NCI-H510A (cell line): ENCODE data around the gene DOLK.
"Not testable (repeated sequence)": the region's sequence is repeated elsewhere in the genome, so short reads cannot be mapped to it uniquely, and the experiment has no call there.

Experiments used
- DNase-seq: peaks from one replicate; lab custom pipeline; 2025; lab: John Stamatoyannopoulos, UW

DOLK gene

DNA sequence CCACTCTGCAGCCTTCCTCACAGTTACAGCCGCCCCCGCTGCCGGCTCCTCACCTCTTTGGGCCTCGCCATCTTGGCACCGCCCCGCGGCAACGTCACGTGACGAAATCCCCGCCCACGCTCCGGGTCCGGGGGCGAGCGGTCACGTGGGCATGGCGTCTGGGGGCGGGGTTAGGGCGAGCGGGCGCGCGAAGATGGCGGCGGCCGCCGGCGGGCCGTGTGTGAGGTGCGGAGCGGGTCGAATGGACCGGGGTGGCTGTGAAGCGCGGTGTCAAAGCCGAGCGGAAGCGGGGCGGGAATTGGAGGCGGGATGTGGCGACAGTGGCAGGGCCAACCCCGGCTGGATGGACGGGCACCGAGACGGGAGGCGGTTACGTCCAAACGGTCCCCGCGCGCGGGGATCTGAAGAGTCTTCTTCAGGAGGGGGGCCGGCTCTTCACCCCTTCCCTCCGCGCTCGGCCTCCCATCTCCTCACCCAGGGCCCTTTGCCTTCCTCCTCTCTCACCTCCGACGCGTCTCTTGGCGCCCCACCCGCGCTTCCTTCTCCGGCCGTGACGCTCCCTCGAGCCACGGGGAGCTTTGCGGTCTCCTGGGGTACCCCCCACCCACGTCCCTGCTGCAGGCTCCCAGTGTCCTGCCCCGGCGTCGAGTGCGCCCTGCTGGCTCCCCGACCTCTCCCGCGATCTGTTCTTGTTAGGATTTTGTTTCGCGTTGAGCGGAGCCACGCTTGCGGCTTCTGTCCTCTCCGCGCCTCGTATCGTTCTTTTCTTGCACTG, at the start of gene DOLK, which contains the start of gene NUP188:
DOLK (minus strand) TSS at position 77 of the 775 bp plus-strand sequence. CDS start 300 bp downstream, outside the sequence.
NUP188 (plus strand) TSS at position 173 of the 775 bp plus-strand sequence; CDS start at position 194, 21 bp downstream.
- peak; percentile 84 for DNase-seq

DNA sequence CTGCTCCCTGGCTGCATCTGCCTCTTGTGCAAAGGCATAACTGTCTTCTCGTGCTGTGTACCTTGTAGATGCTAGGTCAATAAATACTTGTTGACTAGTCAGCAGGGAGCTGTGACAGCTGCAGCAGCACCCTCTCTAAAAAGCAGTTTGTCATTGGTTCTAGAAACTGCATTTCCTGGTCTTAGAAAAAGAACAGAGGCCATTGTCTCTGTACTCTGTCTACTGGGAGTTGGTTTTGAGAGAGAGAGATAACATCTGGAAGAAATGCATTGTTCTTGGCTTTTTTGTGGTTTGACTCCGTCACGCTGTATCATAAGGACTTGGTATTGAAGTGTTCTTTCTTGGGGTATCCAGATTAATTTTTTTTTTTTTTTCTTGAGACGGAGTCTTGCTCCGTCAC, 48.4 kb upstream of the DOLK start:
- DNase-seq = no peak

DNA sequence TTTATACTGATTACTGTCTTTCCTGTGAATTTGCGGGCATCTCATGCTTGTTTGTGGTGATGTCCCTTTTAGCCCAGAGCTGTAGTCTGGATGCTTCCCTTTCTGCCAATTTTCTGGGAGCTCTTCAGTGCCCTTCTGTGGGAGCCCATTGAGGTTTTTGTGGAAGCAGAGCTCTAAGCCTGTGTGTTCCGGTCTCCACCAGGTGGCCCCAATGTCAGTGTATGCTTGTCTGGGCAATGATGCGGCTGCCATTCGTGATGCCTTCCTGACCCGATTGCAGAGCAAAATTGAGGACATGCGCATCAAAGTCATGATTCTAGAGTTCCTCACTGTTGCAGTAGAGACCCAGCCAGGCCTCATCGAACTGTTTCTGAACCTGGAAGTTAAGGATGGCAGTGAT, 45.6 kb upstream of the DOLK start:
- DNase-seq = no peak

DNA sequence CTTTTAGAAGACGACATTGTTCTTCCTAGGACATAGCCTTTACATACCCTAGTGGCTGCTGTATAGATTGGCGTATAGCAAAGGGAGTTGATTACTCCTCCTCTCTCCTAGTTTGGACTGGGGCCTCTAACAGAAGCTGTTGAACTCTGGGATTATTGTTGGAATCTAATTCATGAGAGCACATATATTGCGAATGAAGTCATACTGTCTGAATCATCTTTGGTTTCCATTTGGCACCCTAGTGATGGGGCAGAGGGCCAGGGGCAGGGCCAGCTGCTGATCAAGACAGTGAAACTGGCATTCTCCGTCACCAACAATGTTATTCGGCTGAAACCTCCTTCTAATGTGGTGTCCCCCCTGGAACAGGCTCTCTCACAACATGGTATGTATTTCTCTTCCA, 40.4 kb upstream of the DOLK start:
- DNase-seq = no peak

DNA sequence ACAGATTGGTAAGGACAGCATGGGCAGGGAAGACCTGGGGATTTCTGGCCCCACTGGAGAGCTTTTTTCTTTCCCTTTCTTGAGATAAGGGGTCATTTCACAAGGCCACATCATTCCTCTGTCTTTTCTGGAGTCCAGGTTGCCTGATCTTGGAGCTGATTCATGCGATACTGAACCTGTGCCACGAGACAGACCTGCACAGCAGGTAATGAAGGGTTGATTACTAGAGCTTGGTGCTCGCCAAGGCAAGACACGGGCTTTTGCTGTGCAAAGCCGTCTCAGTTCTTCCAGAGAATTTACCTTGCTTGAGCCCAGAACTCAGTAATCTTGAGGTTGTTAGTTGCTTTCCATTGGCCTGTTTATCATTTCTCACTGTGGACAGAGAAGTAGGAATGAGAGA, 39.3 kb upstream of the DOLK start:
- no peak for DNase-seq

DNA sequence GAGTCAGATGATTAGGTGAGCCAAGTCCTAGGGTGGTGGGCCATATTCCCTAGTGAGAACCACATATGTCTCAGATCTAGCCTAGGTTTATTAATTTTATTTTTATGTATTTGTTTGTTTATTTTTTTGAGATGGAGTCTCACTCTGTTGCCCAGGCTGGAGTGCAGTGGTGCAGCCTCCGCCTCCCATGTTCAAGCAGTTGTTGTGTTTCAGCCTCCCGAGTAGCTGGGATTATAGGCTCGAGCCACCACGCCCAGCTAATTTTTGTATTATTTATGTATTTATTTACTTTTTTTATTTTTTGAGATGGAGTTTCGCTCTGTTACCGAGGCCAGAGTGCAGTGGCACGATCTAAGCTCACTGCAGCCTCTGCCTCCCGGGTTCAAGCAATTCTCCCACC, 36.1 kb upstream of the DOLK start:
- DNase-seq = no peak

DNA sequence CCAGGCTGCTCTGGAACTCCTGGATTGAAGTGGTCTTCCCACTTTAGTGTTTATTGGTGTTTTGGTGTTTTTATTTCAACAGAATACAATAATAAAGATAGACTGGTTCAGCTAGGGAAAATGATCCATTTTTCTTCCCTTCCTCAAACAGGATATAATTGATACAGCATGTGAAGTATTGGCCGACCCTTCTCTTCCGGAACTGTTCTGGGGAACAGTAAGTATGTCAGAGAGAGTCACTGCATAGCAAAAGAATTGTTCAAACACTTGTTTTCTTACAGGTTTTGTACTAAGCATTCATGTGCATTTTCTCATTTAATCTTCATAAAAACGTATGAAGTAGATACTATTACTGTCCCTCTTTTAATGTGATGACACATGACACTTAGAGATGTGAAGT, 31.7 kb upstream of the DOLK start:
- no peak for DNase-seq

DNA sequence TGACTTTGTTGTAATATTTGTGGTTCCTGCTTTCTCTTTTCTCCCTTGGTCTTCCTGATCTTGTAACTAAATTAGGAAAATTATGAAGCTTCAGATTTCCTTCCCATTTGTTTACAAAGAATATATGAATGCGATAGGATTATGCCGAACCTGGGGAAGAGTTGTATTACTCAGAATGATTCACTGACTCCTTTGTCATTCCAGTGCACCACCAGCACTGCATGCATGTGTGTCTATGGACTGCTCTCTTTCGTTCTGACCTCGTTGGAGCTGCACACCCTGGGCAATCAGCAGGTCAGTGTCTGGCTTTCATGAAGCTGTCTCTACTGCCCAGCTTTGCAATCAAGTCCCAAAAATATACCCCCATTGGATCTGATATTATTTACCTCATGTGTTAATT, 25.6 kb upstream of the DOLK start:
- DNase-seq = no peak

DNA sequence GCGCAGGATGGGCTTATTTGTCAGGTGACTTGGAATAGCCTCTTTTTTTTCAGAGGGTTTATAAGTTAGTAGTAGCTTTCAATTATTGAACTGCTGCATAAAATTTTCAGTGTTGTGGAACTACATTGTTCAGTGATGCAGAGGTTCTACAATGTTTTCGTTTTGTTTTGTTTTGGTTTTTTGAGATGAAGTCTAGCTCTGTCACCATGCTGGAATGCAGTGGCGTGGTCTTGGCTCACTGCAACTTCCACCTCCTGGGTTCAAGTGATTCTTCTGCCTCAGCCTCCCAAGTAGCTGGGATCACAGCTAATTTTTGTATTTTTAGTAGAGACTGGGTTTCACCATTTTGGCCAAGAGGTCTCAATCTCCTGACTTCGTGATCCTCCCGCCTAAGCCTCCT, 22.1 kb upstream of the DOLK start:
- no peak for DNase-seq

DNA sequence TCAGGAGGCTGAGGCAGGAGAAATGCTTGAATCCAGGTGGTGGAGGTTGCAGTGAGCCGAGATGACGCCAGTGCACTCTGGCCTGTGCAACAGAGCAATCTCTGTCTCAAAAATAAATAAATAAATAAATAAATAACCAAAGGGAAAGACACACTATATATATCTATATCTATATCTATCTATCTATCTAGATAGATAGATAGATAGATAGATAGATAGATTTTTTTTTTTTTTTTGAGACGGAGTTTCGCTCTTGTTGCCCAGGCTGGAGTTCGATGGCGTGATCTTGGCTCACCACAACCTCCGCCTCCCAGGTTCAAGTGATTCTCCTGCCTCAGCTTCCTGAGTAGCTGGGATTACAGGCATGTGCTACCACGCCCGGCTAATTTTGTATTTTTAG, 14.0 kb upstream of the DOLK start:
- DNase-seq = not testable (repeated sequence)

DNA sequence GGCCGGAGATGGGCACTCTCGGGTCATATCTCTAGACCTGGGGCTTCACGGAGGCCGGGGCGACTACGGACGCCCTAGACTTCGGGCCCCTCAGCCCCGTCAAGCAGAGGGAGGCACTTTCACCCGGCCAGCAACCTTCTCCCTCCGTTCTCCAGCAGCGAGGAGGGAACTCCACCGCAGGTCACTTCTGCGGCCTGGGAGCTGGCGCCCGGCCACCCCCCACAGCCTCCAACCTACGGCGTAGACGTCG, 201 bp downstream of the DOLK start:
- DNase-seq = no peak

DNA sequence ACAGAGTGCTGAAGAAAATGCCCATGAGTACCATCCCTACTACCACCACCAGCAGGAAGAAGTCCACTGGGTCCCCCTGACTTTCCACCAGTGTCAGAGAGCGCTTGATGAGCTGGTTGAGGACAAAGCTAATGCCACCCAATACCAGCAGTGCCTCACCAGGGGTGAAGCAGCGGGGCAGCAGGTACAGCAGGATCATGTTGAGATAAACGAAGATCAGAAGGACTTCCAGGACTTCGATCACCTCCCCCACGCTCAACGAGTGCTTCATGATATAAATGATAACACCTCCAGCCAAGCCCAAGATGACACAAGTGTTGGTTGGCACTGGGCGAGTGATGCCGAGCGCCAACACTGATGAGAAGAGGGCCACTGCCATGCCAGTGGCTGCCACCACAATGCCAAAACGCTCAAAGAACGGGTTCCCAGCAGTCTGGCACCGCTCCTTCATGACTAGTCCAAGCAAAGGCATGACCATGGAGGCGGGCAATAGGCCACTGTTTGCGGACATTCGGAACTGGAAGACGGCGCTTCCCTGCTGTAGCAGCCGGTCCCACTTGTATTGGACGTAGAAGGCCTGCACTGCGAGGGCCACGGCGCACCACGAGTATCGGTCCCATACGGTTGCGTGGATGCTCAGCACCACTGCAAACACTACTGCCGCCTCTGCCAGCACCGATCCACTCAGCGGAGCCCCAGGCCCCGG, 679 bp downstream of the DOLK start:
- DNase-seq = no peak

DNA sequence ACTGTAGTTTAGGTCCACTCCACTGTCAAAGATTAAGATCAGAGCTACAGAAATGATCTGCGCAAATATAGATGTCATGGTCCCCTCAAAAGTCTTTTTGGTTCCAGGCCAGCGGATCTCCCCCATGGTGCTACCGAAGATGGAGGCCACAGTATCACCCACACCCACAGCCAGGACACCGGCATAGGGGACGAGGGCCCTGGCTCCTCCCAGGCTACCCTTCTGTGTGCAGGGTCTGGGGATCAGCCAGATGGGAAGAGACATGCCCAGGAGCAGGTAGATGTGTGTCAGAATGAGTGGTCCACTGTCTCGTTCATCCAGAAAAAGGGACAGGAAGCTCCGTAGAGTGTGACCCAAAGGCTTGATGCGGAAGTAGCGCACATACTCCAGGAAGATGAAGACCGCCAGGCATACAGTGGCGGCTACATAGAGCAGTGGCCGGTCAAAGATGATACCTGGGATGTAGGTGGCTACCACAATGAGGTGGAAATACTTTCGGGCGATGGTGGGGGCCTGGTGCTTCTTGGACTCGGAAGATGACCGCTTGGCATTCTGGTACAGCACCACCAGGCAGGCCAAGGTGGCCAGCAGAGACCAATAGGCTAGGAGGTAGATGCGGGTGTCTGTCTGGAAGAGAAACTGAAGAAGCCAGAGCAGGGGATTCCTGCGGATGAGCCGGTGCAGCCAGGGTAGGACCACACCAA, 1.5 kb downstream of the DOLK start:
- DNase-seq = no peak

DNA sequence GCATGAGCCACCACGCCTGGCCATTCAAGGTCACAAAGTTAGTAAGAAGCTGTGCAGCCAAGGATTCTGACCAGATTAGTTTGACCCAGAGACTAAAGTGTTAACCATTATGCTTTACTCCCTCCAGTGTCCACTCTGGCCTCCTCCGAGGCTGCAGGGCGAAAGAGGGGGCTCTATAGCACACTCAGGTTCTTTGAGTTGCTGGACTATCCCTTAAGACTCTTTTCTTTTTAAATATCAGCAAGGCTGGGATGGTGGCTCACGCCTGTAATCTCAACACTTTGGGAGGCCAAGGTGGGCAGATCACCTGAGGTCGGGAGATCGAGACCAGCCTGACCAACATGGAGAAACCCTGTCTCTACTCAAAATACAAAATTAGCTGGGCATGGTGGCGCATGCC, 2.4 kb downstream of the DOLK start:
- DNase-seq = not testable (repeated sequence)

DNA sequence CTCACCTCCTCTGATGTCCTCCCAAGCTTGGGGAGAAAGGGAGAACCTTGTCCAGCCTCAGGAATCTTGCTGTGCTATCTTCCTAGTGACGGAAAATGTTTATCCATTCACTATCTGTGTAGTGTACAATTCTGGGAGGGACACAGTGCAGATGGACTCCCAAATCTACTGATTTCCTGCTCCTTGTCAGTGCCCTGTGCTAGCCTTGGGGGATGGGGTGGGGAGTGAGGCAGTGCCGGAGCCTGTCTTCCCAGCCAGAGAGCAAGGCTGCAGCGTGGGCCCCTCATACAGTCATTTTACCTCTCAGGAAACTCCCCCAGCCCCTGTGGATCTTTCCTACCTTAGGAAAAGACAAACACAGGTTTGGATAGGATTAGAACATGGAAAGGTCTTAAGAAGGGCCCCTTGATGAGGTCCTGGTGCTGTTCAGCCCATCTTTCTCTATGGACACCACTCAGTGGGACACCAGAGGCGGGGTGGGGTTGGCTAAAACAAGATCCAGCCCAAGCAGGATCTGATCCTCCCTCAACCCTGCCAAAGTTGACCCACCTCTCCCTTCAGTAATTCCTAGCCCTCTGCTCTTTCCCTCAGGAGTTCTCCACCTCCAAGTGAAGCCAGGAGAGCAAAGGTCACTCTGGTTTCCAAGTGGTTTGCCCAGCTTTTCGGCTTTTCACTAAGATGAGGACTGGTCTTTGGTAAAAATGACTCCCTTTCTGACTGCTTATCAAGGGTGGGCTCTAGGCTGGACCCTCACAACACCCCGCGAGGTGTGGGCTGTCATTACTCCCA, 3.4 kb downstream of the DOLK start:
- DNase-seq = no peak

DNA sequence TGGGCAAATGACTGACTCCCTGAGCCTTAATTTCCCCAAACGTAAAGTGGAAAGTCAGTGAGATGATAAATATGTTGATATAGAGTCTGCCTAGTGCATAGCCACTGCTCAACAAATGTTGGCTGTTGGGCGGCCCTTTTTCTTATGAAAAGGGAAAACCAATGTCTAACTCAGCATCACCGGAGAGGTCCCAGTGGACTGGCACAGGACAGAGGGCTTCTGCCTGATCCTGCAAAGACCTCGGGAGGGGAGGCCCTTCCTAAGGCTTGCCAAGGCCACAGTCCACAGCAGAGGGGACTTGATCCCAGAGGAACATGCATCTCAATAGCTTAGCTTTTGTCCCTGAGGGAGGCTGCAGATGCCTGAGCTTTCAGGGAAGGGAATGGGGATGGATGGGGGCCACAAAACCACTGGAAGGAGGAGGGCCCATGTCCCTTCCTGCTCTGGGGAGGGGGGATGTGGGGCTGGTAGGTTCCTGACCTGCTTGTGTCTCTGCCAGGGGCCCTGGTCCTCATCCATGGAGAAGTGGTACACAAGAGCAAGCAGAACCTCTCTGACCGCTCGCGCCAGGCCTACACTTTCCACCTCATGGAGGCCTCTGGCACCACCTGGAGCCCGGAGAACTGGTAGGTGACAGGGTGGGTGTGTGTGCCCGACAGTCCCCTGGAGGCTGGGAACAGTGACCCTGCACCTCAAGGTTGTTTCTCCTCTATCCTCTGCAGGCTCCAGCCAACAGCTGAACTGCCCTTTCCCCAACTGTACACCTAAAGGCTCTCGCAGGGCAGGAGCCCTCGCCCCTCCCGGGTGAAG, 6.3 kb downstream of the DOLK start:
- DNase-seq = no peak

DNA sequence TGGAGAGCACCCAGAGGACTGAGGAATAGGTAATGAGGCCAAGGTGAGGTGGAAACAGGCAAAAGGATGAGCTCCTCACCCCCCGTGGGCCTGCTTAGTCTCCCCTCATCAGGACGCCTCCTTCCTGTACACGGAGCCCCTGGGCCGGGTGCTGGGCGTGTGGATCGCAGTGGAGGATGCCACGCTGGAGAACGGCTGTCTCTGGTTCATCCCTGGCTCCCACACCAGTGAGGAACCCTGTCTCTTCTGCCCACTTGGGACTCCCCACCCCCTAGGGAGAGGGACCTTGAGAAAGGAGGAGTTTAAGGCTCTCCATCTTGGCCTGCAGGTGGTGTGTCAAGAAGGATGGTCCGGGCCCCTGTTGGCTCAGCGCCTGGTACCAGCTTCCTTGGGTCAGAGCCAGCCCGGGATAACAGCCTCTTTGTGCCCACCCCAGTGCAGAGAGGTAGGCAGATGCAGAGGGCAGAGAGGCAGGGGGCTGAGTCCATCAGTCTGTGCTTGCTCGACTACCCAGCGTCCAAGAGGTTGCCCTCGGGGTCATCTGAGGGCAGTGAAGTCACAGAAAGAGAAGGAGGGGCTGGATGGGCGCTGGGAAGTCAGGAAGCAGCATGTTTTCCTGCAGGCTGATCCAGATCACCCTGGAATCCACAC, 7.0 kb downstream of the DOLK start:
- no peak for DNase-seq

DNA sequence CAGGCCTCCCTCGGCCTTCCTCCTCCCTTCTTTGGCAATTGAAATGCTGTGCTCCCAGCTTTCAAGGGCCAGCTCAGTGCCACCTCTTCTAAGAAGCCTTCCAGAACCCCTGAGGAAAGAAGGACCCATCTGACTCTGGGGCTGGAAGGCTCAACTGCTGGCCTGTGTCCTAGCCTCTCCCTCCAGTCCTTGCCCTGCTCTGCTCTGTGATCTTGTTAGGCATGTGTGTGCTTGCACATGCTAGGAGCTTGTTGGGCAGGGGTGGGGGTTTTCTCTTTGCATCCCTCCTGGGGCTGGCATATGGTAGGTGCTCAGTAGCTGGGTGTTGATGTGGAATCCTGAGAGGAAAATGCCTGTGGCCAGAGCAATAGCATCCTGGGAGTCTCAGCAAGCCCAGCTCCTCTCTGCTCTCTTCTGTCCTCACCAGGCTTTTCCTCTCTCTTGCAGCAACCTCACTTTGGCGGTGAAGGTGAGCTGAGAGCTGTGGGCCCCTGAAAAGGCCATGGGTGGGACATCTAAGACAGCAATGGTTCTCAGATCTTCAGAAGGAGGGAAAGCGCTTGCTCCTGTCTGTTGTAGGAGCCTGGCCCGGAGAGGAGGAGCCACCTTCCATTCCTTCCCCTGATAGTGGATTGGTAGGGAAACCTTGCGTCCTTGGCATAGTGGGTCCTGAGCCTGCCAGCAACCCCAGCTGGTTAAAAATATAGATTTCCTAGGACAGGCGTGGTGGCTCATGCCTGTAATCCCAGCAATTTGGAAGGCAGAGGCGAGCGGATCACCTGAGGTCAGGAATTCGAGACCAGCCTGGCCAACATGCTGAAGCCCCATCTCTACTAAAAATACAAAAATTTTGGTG, 9.9 kb downstream of the DOLK start:
- DNase-seq = no peak

DNA sequence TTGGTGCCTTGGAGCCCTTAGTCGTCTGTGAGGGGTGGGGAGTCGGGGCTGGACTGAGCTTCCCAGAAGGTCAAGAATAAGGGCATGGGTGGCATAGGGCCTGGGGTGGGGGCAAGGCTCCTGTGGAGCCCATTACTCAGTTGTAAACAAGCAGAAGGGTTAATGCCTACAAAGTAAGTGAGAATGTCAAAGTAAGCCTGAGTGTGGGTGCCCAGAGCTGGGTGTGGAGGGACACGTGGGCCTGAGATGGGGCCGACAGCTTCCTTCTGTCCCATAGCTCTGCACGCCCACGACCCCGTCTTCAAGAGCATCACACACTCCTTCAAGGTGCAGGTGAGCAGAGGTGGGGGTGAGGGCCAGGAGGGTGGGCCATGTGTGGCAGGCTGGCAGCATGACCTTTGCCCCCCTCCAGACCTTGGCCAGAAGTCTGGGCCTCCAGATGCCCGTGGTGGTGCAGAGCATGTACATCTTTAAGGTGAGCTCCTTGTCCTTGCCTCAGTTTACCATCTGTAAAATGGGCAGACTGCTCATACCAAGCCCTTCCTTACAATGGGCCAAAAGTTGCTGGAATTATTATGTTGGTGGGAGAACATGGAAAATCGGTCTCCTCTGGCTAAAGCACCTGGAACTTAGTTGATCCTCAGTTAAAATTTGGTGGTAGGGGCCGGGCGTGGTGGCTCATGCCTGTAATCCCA, 11.1 kb downstream of the DOLK start:
- DNase-seq = no peak
